Neuron (in vitro differentiated cells): ENCODE results near the gene TLX3.
A peak's percentile ranks its signal among the peaks of the same experiment; 100 is the strongest.

Experiments used
- H2AFZ ChIP-seq: one replicate; pipeline ENCODE4 v1.6.1; 2013; ENCODE audit warnings: low read depth, mild to moderate bottlenecking, inconsistent platforms, low read length, moderate library complexity
- H3K27me3 ChIP-seq: one replicate; pipeline ENCODE4 v1.6.1; 2013; ENCODE audit warnings: low read length; ENCODE audit not compliant: insufficient read depth
- H3K36me3 ChIP-seq: one replicate; pipeline ENCODE4 v1.6.1; 2013; ENCODE audit warnings: low read length; ENCODE audit not compliant: insufficient read depth
- H3K4me1 ChIP-seq: one replicate; pipeline ENCODE4 v1.6.1; 2013; ENCODE audit warnings: low read length; ENCODE audit not compliant: insufficient read depth
- H3K4me3 ChIP-seq: 2 replicates; pipeline ENCODE4 v1.5.1; 2013; ENCODE audit warnings: mild to moderate bottlenecking, low read length, moderate library complexity
- H3K9me3 ChIP-seq: one replicate; pipeline ENCODE4 v1.6.1; 2013; ENCODE audit warnings: low read length

TLX3 gene

GRCh38 chr5:171310212-171310818, 1.3 kb downstream of the TLX3 start:
- Histone ChIP-seq H2AFZ (peak overlapping the region; percentile 13), H3K4me3 (no peak overlapping the region), H3K4me1 (peaks cover 22% of the 10 kb centered on the region), H3K9me3 (no peaks in the 10 kb centered on the region), H3K27me3 (peaks cover 94% of the 10 kb centered on the region), H3K36me3 (no peaks in the 10 kb centered on the region)

DNA sequence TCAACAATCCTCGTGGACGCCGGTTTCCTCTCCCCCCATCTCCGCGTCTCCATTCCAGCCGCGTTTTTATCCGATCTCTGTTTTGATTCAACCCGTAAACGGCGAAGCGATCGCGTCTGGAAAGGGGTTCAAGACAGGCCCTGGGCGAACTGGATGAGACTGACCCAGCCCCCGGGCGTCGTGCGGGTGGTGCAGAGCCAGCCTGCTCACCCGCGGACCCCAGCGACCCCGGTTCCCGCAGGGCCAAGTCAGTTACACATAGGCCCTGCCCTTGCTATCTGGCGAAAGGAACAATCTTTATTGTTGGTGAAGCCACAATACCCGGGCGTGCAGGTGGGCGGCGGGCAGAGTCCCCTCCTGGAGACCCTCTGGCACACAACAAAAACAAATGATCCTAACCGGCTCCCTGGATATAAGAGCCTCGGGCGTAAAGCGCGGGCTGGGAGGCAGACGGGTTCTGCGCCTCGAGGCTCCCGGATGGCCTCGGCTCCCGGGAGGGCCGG, 1.8 kb downstream of the TLX3 start:
- H2AFZ ChIP-seq, result peak overlapping the region; percentile 13
- H3K4me3 ChIP-seq, result no peak overlapping the region
- H3K36me3 ChIP-seq, result no peaks in the 10 kb centered on the region
- no peaks in the 10 kb centered on the region for H3K9me3 ChIP-seq
- peaks cover 23% of the 10 kb centered on the region for H3K4me1 ChIP-seq
- H3K27me3 ChIP-seq, result peaks cover 94% of the 10 kb centered on the region

DNA sequence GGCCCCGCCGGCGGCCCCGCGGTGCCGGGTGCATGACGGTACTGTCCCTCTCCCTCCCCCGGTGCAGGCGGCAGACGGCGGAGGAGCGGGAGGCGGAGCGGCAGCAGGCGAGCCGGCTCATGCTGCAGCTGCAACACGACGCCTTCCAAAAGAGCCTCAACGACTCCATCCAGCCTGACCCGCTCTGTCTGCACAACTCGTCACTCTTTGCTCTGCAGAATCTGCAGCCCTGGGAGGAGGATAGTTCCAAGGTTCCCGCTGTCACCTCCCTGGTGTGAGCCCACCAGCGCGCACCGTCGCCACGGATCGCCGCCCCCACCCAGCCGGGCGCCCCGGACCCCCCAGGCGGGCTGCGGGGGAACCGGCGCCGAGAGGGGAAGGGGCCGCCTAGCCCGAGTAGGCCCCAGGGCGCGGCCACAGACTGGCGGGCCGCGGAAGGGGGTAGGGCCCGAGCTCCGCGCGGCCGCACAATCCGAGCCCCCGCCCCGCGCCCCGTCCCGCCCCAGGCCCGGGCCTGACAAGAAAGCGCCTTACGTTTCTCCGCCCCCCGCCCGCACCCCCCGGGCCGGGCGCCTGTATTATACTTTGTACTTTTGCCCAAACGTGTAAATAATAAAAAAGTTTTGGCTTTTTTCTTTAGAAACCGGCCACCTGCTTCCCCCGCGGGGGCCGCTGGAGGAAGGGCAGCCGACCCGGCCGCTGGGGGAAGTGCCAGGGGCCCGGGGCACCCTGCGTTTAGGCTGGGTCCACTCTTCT, 2.5 kb downstream of the TLX3 start:
- Histone ChIP-seq H3K4me3 (peak overlapping the region; percentile 3), H3K9me3 (no peaks in the 10 kb centered on the region), H2AFZ (peak overlapping the region; percentile 13), H3K27me3 (peaks cover 94% of the 10 kb centered on the region), H3K36me3 (no peaks in the 10 kb centered on the region), H3K4me1 (peaks cover 23% of the 10 kb centered on the region)

DNA sequence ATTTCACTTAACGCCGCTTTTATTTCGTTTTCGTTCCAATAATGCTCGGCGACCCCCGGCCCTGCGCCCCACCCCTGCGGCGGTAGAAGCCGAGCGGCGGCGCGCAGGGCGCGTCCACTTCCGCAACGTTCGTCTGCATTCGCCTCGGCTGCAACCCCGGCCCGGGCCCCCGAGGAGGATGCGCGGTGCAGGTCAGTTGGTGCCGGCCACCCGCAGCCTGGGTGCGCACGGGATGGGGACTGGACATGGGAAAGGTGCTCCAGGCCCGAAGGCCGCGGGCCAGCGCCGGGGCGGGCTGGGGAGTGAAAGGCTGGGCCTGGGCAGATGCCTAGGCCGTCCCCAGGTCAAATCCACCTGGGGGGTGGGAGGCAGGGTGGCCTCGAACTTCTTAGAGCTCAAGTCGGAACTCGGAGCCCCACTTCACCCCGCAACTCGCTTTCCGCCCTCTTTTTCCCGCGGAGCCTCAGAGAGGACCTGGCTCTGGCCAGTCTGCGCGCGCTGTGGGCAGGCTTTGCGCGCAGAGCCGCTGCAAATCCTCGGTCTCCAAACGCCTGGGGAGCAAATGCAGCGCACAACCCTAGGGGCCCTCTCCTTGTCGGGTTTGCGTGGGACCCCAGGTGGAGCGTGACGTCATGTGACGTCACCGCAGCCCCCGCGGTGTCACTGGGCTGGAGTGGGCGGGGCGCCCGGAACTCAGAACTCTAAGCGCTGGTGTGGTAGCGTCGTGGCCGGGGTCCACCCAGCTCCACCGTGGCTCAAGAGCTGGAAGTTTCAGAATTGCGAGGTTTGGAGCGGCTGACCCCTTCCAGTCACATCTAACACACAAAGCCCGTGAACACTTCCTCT, 3.3 kb downstream of the TLX3 start:
- Histone ChIP-seq H2AFZ (no peak overlapping the region), H3K4me1 (peaks cover 23% of the 10 kb centered on the region), H3K4me3 (peak overlapping the region; percentile 3), H3K27me3 (peaks cover 94% of the 10 kb centered on the region), H3K9me3 (no peaks in the 10 kb centered on the region), H3K36me3 (no peaks in the 10 kb centered on the region)

- Histone ChIP-seq H2AFZ (no peak overlapping the region), H3K4me1 (peaks cover 18% of the 10 kb centered on the region), H3K36me3 (no peaks in the 10 kb centered on the region), H3K27me3 (peaks cover 94% of the 10 kb centered on the region), H3K4me3 (no peak overlapping the region), H3K9me3 (no peaks in the 10 kb centered on the region)
These were observed 4.6 kb downstream of the TLX3 start for GRCh38 chr5:171313481-171314206.

DNA sequence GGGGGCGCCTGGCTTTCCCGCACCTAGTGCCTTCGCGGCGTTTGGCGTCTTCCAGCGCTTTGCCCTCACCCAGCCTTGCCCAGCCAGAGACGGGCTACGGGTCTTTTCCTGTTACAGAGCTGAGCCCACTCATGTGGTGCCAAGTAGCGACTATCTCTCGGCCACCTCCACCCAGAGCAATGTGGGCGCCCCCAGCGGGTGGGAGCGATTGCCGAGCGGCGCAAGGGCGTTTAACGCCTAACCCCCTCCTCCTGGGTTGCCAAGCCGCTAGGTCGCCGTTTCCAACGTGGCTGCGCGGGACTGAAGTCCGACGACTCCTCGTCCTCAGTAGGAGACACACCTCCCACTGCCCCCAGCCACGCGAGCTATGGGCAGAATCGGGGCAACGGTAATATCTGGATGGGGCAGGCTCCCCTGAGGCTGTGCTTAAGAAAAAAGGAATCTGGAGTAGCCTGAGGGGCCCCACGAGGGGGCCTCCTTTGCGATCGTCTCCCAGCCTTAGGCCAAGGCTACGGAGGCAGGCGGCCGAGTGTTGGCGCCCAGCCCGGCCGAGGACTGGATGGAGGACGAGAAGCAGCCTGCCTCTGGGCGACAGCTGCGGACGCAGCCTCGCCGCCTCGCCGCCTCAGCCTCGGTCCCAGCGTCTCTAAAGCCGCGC, 5.8 kb downstream of the TLX3 start:
- peaks cover 97% of the 10 kb centered on the region for H3K27me3 ChIP-seq
- no peak overlapping the region for H3K4me3 ChIP-seq
- no peak overlapping the region for H2AFZ ChIP-seq

DNA sequence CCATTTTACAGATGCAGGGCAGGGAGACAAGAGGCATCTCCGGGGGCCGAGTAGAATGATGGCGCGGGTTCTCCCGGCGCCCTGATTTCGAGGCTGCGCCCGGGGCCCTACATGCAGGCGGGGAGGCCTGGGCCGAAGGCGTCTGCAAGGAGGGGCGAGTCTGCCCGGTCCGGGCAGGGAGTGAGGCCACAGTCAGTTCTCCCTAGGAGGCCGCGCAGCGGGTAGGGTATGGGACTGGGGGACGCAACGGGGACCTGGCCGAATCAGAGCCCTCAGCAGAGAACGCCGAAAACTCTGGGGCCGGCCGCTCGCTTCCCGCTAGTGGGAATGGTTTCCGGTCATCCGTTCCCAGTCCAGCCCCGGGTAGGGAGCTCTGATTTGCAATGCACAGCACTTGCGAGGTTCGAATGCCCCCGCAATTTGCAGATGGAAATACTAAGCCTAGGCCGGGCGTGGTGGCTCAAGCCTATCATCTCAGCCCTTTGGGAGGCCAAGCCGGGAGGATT, 6.4 kb downstream of the TLX3 start:
- no peaks in the 10 kb centered on the region for H3K9me3 ChIP-seq
- H3K36me3 ChIP-seq, result no peaks in the 10 kb centered on the region
- no peak overlapping the region for H2AFZ ChIP-seq
- no peak overlapping the region for H3K4me3 ChIP-seq
- peaks cover 17% of the 10 kb centered on the region for H3K4me1 ChIP-seq
- peaks cover 96% of the 10 kb centered on the region for H3K27me3 ChIP-seq

More for the DNA sequence above, 5.8 kb downstream of the TLX3 start:
- no peaks in the 10 kb centered on the region for H3K36me3 ChIP-seq
- peaks cover 17% of the 10 kb centered on the region for H3K4me1 ChIP-seq
- no peaks in the 10 kb centered on the region for H3K9me3 ChIP-seq

- Histone ChIP-seq H3K9me3 (no peaks in the 10 kb centered on the region), H3K27me3 (peaks cover 94% of the 10 kb centered on the region), H3K4me1 (peaks cover 14% of the 10 kb centered on the region), H2AFZ (no peak overlapping the region), H3K36me3 (no peaks in the 10 kb centered on the region), H3K4me3 (no peak overlapping the region)
These were observed 6.8 kb downstream of the TLX3 start for GRCh38 chr5:171315925-171316257.

DNA sequence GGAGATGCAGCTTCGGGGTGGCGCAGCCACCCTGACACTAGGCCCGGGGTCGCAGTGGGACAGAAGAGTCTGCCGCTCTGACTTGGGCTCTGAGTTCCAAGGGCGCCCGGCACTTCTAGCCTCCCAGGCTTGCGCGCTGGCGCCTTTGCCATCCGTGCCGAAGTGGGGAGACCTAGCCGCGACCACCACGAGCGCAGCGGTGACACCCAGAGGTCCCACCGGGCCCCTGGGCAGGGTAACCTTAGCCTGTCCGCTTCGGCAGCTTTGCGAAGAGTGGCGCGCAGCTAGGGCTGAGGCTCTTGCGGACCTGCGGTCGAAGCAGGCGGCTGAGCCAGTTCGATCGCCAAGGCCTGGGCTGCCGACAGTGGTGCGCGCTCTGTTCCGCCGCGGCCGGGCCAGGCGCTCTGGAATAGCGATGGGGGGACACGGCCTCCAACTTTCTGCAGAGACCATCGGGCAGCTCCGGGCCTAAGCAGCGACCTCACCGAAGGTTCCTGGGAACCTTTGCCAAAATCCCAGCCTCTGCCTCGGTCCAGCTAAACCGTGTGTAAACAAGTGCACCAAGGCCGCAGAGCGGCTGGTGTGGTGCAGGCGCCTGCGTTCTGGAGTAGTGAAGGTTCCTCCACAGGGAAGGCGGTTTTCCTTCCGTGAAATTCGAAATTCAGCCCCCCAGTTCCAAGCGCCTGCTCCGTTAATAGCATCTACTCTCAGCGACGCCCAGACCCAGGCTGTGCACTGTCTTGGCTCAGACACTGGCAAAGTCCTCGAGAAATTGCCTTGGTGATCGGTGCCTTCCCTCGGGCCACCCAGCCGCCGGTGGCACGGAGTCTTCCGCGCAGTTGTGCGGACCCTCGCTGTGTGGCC, 7.4 kb downstream of the TLX3 start:
- H3K36me3 ChIP-seq, result no peaks in the 10 kb centered on the region
- H2AFZ ChIP-seq, result peak overlapping the region; percentile 13
- H3K27me3 ChIP-seq, result peaks cover 94% of the 10 kb centered on the region
- H3K9me3 ChIP-seq, result no peaks in the 10 kb centered on the region
- H3K4me3 ChIP-seq, result no peak overlapping the region
- peaks cover 12% of the 10 kb centered on the region for H3K4me1 ChIP-seq

GRCh38 chr5:171317230-171317629, 8.2 kb downstream of the TLX3 start:
- Histone ChIP-seq H3K4me3 (no peak overlapping the region), H3K27me3 (peaks cover 95% of the 10 kb centered on the region), H2AFZ (no peak overlapping the region), H3K9me3 (no peaks in the 10 kb centered on the region), H3K4me1 (peaks cover 7% of the 10 kb centered on the region), H3K36me3 (no peaks in the 10 kb centered on the region)

DNA sequence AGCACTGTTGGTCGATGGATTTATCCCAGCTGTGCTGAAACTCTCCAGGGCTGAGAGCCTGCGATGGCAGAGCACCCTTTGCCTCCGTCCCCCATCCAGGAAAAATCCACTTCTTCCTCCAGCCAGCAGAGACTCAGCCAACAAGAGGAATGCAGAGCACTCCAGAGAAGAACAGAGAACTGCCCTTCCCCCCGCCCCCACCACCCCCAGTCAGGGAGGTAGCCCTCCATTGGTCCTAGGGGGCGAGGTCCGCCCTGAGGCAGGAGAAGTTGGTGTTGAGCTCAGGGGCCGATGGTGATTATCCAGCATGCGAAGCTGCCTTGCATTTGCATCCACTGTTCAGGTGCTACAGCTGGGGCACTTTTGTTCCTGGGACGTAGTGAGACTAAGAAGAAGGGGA, 9.0 kb downstream of the TLX3 start:
- H3K27me3 ChIP-seq, result peaks cover 95% of the 10 kb centered on the region

More for the DNA sequence above, 9.0 kb downstream of the TLX3 start:
- no peaks in the 10 kb centered on the region for H3K9me3 ChIP-seq
- no peaks in the 10 kb centered on the region for H3K36me3 ChIP-seq
- no peak overlapping the region for H3K4me3 ChIP-seq
- peaks cover 4% of the 10 kb centered on the region for H3K4me1 ChIP-seq
- H2AFZ ChIP-seq, result no peak overlapping the region
